ENCODE data around the gene SLC28A3.

SLC28A3 gene

DNA sequence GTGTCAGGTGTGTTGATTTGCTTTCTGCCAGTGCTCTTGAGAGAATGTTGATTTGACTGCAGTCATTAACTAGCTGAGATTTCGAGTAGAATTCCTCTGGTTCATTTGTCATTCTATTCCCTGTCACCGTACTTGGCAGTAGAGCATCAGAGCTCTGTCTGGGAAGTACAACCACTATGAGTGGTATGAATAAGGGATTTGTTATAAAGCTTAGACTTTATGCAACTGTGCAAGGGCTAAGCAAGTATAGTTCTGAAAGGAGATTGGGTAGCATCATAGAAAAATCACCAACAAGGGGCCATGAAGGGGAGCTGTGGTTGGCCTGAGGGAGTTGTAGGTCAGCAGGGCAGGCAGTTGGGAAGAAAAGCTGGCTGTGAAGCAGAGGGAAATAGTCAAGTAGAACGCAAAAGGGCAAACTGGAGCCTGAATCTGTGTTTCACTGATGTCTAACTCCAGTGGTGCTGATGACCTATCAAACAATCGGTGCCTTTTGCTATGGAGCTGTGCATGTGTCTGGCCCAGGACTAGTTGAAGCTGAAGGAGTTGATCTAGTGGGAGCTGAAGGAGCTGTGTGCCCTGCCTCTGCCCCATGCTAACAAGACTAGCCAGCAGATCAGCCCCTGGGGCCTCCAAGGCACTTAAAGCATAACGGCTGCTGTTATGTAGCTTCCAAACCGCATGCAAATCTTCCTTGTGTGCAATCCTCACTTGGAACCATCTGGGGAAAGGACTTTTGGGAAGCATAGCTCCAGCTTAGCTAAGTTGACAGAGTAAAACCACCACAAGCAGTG, 110.0 kb downstream of the SLC28A3 start:
- no peak for DNase-seq

DNA sequence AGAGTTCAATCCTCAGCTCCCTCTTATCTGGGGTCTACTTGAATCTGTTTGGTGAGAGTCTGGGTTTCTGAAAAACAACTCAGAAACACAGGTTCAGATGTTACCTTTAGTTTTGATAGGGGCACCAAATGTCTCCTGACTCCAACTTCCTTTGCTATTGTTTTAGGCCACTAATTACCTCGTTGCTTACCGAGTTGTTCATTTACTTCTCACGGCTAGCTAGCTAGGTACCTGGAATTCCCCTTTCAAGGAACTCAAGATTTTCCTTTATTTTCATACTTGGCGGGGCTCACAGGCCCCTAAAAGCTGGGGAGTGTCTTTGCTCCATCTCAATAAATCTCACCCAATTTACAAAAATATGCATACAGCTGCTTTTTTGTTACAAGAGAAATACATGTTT, 111.4 kb downstream of the SLC28A3 start:
- no peak for DNase-seq

DNA sequence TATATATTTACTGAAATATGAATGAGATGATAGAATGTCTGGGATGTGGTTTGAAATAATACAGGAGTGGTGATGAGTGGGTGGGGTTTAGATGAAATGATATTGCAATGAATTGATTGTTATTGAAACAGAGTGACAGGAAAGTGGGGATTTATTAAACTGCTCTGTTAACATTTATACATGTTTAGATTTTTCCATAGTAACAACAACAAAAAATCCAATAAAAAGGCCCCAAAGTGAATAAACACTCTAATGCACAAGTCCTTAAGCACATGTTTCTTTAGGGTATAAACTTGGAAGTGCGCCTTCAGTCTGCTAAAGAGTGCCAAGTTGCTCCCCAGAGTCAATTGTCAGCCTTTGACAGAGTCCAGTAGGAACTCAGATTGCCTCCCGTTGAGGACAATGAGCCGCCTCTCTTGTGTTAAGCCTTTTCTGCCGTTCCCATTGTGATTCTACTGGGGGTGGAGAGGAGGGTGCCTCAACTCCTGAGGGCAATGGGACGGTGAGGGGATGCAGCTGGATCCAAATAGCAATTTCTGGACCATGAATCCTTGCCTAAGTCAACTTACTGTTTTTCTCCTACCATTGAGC, 112.3 kb downstream of the SLC28A3 start:
- DNase-seq: no peak

DNA sequence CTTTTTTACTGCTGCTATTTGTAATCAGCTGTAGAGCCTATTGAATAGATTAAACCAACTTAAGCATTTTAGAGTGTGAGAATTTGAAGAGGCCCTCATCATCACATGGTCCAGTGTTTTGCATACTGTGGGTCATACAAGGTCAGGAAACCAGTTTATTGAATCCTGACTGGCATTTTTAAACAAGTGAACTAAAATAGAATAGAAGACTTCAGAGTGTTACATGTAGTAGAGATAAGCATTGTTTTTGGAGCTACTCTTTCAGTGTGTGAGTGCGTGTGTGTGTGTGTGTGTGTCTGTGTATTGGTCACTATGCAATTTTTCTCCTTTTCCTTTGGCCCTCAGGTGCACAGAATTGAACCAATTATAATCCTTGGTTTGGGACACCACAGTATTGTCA, 114.4 kb downstream of the SLC28A3 start:
- DNase-seq: no peak
